ENCODE measurements around the gene NCOA7. TPM values are rescaled to one million over a fixed set of nuclear protein-coding genes. Genes with fewer than 3 reads are reported as not detected.

NCOA7 gene
- total RNA-seq, 3 donors from 2014 or later (not counting 1 experiment from before 2014, with no cell fraction given) = 37.3 to 66.6 (median 56.8) TPM

GRCh38 chr6:125792680-125793079 lies 1.9 kb downstream of the NCOA7 start:
- no peaks in the 10 kb centered on the region for H3K9me3 ChIP-seq (ENCODE audit: control insufficient read depth, insufficient read depth, low read length)
- TF ChIP-seq CTCF (IDR thresholded peaks at IDR 0.05) = no peak
- H3K4me3 ChIP-seq (ENCODE audit: low read length) = no peak overlapping the region
- Mint-ChIP-seq H3K27me3 (ENCODE audit: low read depth in 2 of 2) (no peaks in the 10 kb centered on the region), H3K36me3 (no peaks in the 10 kb centered on the region), H3K4me3 (peak overlapping the region; percentile 64), H3K4me1 (peaks cover 47 to 51% of the 10 kb centered on the region in 2 donors), H3K9me3 (no peaks in the 10 kb centered on the region), H3K27ac (peak overlapping the region in 1 of 2 donors; percentile 93)
- H3K27ac ChIP-seq (ENCODE audit: low read length) = no peak overlapping the region
- DNase-seq = no peak
- peaks cover 18% of the 10 kb centered on the region for H3K4me1 ChIP-seq (ENCODE audit: control insufficient read depth, insufficient read depth, low read length)
- H3K36me3 ChIP-seq (ENCODE audit: control insufficient read depth, insufficient read depth, low read length) = peaks cover 6% of the 10 kb centered on the region
- intact Hi-C loops (cut with micrococcal nuclease) = no loop called here
- no peaks in the 10 kb centered on the region for H3K27me3 ChIP-seq (ENCODE audit: control insufficient read depth, insufficient read depth, low read length)
- ATAC-seq = no peak

GRCh38 chr6:125793280-125793679 lies 2.5 kb downstream of the NCOA7 start:
- Mint-ChIP-seq H3K9me3 (no peaks in the 10 kb centered on the region), H3K36me3 (no peaks in the 10 kb centered on the region), H3K4me3 (peak overlapping the region; percentile 58), H3K27me3 (ENCODE audit: low read depth in 2 of 2) (no peaks in the 10 kb centered on the region), H3K27ac (peak overlapping the region; percentile 65 to 70), H3K4me1 (peaks cover 51 to 55% of the 10 kb centered on the region in 2 donors)
- DNase-seq (no peak), ATAC-seq (no peak)
- Histone ChIP-seq H3K27me3 (ENCODE audit: control insufficient read depth, insufficient read depth, low read length) (no peaks in the 10 kb centered on the region), H3K9me3 (ENCODE audit: control insufficient read depth, insufficient read depth, low read length) (no peaks in the 10 kb centered on the region), H3K27ac (ENCODE audit: low read length) (no peak overlapping the region), H3K36me3 (ENCODE audit: control insufficient read depth, insufficient read depth, low read length) (peaks cover 9% of the 10 kb centered on the region), H3K4me1 (ENCODE audit: control insufficient read depth, insufficient read depth, low read length) (peaks cover 18% of the 10 kb centered on the region), H3K4me3 (ENCODE audit: low read length) (no peak overlapping the region)
- WGBS (ENCODE audit: insufficient coverage) = 93% methylated on average over 2 of the region's 2 CpGs
- TF ChIP-seq CTCF (IDR thresholded peaks at IDR 0.05) = no peak
- intact Hi-C loops (cut with micrococcal nuclease) = no loop called here

- Histone ChIP-seq H3K36me3 (ENCODE audit: control insufficient read depth, insufficient read depth, low read length) (peaks cover 9% of the 10 kb centered on the region), H3K27me3 (ENCODE audit: control insufficient read depth, insufficient read depth, low read length) (no peaks in the 10 kb centered on the region), H3K4me3 (ENCODE audit: low read length) (no peak overlapping the region), H3K9me3 (ENCODE audit: control insufficient read depth, insufficient read depth, low read length) (no peaks in the 10 kb centered on the region), H3K27ac (ENCODE audit: low read length) (no peak overlapping the region), H3K4me1 (ENCODE audit: control insufficient read depth, insufficient read depth, low read length) (peaks cover 13% of the 10 kb centered on the region)
- no peaks in the 10 kb centered on the region for H3K27me3 Mint-ChIP-seq (ENCODE audit: low read depth in 2 of 2)
- no peaks in the 10 kb centered on the region for H3K9me3 Mint-ChIP-seq
- H3K27ac Mint-ChIP-seq = peak overlapping the region; percentile 65 to 70
- peak overlapping the region; percentile 58 for H3K4me3 Mint-ChIP-seq
- 89% methylated on average over 1 of the region's 3 CpGs for WGBS (ENCODE audit: insufficient coverage)
- no peaks in the 10 kb centered on the region for H3K36me3 Mint-ChIP-seq
- intact Hi-C loops (cut with micrococcal nuclease) = no loop called here
- H3K4me1 Mint-ChIP-seq = peaks cover 54 to 57% of the 10 kb centered on the region in 2 donors
- DNase-seq = peak in 1 of 2 donors; percentile 43
- TF ChIP-seq CTCF (IDR thresholded peaks at IDR 0.05) = no peak
- no peak for ATAC-seq
Measured at GRCh38 chr6:125793863-125794262, 3.1 kb downstream of the NCOA7 start.
